Endothelial cell (in vitro differentiated cells): ENCODE results near the gene CUL9. TPM values are rescaled to one million over a fixed set of nuclear protein-coding genes. Genes with fewer than 3 reads are reported as not detected.

ENCODE experiments used
- DNase-seq: peaks from one replicate; pipeline ENCODE4 v3.0.0; 2021; ENCODE audit warnings: low spot score
- H3K27ac Mint-ChIP-seq: one replicate; pipeline ENCODE4 v1.8.0; 2021; ENCODE audit warnings: mixed read lengths, inconsistent platforms; ENCODE audit not compliant: unreplicated experiment
- H3K27me3 Mint-ChIP-seq: one replicate; pipeline ENCODE4 v1.8.0; 2021; ENCODE audit warnings: mild to moderate bottlenecking, moderate library complexity, mixed read lengths, inconsistent platforms; ENCODE audit not compliant: unreplicated experiment
- H3K36me3 Mint-ChIP-seq: one replicate; pipeline ENCODE4 v1.8.0; 2021; ENCODE audit warnings: mild to moderate bottlenecking, low read depth, mixed read lengths, inconsistent platforms; ENCODE audit not compliant: unreplicated experiment
- H3K4me1 Mint-ChIP-seq: one replicate; pipeline ENCODE4 v1.8.0; 2021; ENCODE audit warnings: mild to moderate bottlenecking, mixed read lengths, inconsistent platforms; ENCODE audit not compliant: unreplicated experiment
- H3K4me3 Mint-ChIP-seq: one replicate; pipeline ENCODE4 v1.8.0; 2021; ENCODE audit warnings: mild to moderate bottlenecking, mixed read lengths, inconsistent platforms; ENCODE audit not compliant: unreplicated experiment
- H3K9me3 Mint-ChIP-seq: one replicate; pipeline ENCODE4 v1.8.0; 2021; ENCODE audit warnings: mixed read lengths, inconsistent platforms; ENCODE audit not compliant: unreplicated experiment
- CTCF ChIP-seq: fragments of 200-600 bp; sonication (generic); IDR thresholded peaks from one replicate; pipeline ENCODE4 v1.5.0; 2021; ENCODE audit warnings: antibody characterized with exemption; ENCODE audit not compliant: unreplicated experiment
- total RNA-seq: library from RNA; stranded (reverse); fragmentation: NEBNext Ultra II Directional; extraction: Animal tissue kit (Norgen Biotek cat#: 25700); gene quantifications from one replicate; pipeline ENCODE4 v1.2.1, GENCODE V29; 2021; ENCODE audit not compliant: unreplicated experiment

Gene CUL9
- total RNA-seq, 1 donor from 2014 or later, result 55.4 TPM

DNA sequence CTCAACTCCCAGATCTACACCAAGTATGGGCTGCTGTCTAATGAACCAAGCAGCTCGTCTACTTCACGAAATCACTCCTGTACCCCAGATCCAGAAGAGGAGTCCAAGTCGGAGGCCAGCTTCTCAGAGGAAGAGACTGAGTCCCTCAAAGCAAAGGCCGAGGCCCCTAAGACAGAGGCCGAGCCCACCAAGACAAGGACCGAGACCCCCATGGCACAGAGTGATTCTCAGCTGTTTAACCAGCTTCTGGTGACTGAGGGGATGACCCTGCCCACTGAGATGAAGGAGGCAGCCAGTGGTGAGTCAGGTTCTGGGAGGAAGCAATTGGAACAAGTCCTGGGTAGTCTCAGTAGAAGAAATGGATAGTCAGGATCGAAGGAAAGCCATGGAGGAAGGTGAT is 5.8 kb downstream of the CUL9 start:
- DNase-seq, result no peak
- Mint-ChIP-seq H3K27ac (no peak overlapping the region), H3K36me3 (peaks cover 24% of the 10 kb centered on the region), H3K9me3 (no peaks in the 10 kb centered on the region), H3K27me3 (peaks cover 5% of the 10 kb centered on the region), H3K4me3 (no peak overlapping the region), H3K4me1 (peaks cover 14% of the 10 kb centered on the region)
- TF ChIP-seq CTCF, result no peak

GRCh38 chr6:43188426-43188825 is 6.4 kb downstream of the CUL9 start:
- no peak for DNase-seq
- no peak overlapping the region for H3K4me3 Mint-ChIP-seq
- H3K9me3 Mint-ChIP-seq, result no peaks in the 10 kb centered on the region
- no peak overlapping the region for H3K27ac Mint-ChIP-seq
- peaks cover 8% of the 10 kb centered on the region for H3K4me1 Mint-ChIP-seq
- no peak for TF ChIP-seq CTCF
- peaks cover 5% of the 10 kb centered on the region for H3K27me3 Mint-ChIP-seq
- peaks cover 30% of the 10 kb centered on the region for H3K36me3 Mint-ChIP-seq

GRCh38 chr6:43189776-43190304 is 7.8 kb downstream of the CUL9 start:
- Mint-ChIP-seq H3K36me3 (peaks cover 28% of the 10 kb centered on the region), H3K27me3 (peaks cover 5% of the 10 kb centered on the region), H3K9me3 (no peaks in the 10 kb centered on the region), H3K4me3 (no peak overlapping the region), H3K4me1 (no peaks in the 10 kb centered on the region), H3K27ac (no peak overlapping the region)
- no peak for DNase-seq
- TF ChIP-seq CTCF, result no peak

DNA sequence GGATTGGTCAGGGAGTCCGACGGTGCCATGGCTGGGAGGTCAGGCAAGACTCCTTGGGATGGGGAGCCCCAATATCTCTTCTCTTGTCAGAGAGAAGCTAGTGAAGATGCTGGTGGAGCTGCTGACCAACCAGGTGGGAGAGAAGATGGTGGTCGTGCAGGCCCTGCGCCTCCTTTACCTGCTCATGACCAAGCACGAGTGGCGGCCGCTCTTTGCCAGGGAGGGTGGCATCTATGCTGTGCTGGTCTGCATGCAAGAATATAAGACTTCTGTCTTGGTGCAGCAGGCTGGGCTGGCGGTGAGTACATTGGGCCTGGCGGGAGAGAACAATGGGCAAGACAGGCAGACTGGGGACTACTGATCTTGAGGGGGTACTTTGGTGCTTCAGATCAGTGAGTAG is 10.9 kb downstream of the CUL9 start:
- no peaks in the 10 kb centered on the region for H3K9me3 Mint-ChIP-seq
- peaks cover 6% of the 10 kb centered on the region for H3K27me3 Mint-ChIP-seq

More for the DNA sequence above, 10.9 kb downstream of the CUL9 start:
- no peak for TF ChIP-seq CTCF
- Mint-ChIP-seq H3K27ac (no peak overlapping the region), H3K36me3 (peaks cover 32% of the 10 kb centered on the region), H3K4me3 (peak overlapping the region; percentile 57), H3K4me1 (no peaks in the 10 kb centered on the region)
- DNase-seq, result no peak
